ENCODE data around the gene MRFAP1.

MRFAP1 gene

DNA sequence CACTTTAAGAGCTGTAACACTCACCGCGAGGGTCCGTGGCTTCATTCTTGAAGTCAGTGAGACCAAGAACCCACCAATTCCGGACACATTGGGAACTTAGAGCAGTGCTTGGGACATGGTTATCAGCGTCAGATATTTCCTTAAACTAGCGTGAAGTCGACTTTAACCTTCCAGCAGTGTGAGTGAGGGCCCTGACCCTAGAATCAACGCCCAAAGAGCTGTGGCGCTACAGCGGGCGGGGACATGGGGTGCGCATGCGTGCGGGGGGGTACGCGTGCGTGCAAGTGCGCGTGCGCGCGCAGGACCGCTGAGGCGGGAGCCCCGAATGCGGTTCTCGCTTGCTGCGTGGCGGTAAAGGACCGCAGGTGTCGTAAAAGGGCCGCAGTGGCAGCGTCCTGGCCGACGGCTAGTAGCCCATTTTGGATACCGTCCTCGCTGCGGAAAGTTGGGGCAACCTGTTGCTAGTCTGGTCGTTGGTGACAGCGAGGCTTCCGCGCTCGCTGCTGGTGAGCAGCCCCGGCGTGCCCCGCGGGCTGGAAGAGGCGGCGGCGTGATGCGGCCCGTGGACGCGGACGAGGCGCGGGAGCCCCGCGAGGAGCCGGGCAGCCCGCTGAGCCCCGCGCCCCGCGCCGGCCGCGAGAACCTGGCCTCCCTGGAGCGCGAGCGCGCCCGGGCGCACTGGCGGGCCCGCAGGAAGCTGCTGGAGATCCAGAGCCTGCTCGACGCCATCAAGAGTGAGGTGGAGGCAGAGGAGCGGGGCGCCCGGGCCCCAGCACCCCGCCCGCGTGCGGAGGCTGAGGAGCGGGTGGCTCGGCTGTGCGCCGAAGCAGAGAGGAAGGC lies 33.4 kb downstream of the MRFAP1 start:
- peak; percentile 97 for DNase-seq (ENCODE audit: extremely low spot score)
- TF ChIP-seq, protein P1, sequence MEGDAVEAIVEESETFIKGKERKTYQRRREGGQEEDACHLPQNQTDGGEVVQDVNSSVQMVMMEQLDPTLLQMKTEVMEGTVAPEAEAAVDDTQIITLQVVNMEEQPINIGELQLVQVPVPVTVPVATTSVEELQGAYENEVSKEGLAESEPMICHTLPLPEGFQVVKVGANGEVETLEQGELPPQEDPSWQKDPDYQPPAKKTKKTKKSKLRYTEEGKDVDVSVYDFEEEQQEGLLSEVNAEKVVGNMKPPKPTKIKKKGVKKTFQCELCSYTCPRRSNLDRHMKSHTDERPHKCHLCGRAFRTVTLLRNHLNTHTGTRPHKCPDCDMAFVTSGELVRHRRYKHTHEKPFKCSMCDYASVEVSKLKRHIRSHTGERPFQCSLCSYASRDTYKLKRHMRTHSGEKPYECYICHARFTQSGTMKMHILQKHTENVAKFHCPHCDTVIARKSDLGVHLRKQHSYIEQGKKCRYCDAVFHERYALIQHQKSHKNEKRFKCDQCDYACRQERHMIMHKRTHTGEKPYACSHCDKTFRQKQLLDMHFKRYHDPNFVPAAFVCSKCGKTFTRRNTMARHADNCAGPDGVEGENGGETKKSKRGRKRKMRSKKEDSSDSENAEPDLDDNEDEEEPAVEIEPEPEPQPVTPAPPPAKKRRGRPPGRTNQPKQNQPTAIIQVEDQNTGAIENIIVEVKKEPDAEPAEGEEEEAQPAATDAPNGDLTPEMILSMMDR (IDR thresholded peaks at IDR 0.05; ENCODE audit: control extremely low read depth, extremely low read depth, low read depth, missing control alignments), result no peak
- POLR2A ChIA-PET, result interaction anchor here (0.6 to 2.3 kb wide), 8 partner anchors 15 to 36 kb away, joined by 3 to 11 read pairs (median 3); partner anchors contain the start of genes MRFAP1 and MRFAP1L1
- CTCF ChIA-PET, result interaction anchor here (1.0 to 3.5 kb wide), 8 partner anchors 11 to 397 kb away, joined by 3 to 26 read pairs (median 10); partner anchors contain the start of gene TADA2B

DNA sequence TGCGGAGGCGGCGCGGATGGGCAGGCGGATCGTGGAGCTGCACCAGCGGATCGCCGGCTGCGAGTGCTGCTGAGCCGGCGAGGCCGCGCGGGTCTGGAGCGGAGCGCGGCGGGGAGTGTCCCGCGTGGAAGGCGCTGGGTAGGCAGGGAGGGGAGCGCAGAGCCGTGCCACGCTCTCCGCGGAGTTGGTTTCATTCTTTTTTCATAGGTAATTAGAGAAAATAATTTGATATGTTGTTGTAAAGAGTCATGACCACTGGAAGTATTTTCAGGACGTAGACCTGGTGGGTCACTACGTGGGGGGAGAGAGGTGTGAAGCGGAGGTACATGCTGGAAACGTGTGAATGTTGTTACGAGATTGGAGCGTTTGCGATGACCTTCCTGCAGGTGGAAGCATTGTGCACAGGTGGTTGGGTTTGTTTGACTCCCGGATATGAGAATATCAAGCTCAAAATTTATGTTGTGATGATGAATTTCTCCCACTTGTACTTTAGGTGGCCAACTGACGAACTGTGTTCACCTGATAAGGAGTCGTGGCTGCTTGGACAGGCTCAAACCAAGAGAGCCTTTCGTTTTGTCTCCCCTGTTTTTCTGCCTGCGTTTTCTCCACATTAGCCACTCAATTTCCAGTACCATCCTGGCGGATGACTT lies 34.1 kb downstream of the MRFAP1 start:
- CTCF ChIA-PET, result interaction anchor here (0.7 to 3.5 kb wide), 14 partner anchors 11 to 424 kb away, joined by 3 to 26 read pairs (median 4); partner anchors contain the start of genes MRFAP1L1 and TADA2B
- POLR2A ChIA-PET, result interaction anchor here (0.9 to 2.3 kb wide), 5 partner anchors 16 to 35 kb away, joined by 3 to 11 read pairs (median 3); partner anchors contain the start of genes MRFAP1 and MRFAP1L1
- TF ChIP-seq, protein P1 (IDR thresholded peaks at IDR 0.05; ENCODE audit: control extremely low read depth, extremely low read depth, low read depth, missing control alignments), result peak; percentile 47
- peak; percentile 68 for DNase-seq (ENCODE audit: extremely low spot score)

DNA sequence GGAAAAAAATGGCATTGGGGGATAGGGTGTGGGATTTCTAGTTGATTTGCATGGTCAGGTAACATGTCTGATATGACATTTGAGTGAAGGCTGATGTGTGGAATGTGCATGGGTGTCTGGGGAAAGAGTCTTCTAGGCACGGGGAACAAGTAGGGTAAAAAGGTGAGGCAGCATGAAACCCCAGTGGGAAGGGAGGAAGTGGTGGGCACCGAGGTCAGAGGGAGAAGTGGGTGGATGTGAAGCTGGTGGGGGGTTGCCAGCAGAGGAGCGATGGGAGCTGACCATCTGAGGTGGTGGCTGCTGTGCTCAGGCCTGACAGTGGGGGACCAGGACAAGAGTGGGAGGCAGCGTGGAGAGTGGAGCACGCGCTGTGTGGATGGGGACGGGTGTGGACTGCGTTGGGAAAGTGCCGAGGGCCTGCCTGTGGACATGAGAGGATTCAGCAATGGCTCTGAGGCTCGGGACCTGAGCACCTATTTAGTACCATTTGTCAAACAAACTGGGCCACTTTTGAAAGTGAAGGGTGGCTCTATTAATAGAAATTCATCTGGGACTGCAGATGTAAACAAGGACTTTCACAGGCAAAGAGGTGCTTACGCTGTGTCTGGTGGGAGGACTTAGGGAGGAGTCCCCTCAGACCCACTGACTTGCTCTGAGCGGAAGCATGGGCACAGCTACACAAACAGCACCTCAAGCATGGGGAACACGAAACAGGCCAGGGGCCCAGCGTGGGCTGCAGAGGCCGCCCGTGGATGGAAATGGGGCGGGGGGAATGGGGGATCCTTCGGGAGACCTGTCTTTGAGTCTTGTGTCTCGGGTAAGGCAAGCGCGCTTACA lies 36.5 kb downstream of the MRFAP1 start:
- DNase-seq (ENCODE audit: extremely low spot score), result no peak
- TF ChIP-seq, protein P1 (IDR thresholded peaks at IDR 0.05; ENCODE audit: control extremely low read depth, extremely low read depth, low read depth, missing control alignments), result no peak
- ChIA-PET POLR2A (no interaction called here), CTCF (interaction anchor here (1.2 to 3.5 kb wide), 4 partner anchors 12 to 40 kb away, joined by 3 to 14 read pairs (median 8); no protein-coding TSS in a partner anchor)

DNA sequence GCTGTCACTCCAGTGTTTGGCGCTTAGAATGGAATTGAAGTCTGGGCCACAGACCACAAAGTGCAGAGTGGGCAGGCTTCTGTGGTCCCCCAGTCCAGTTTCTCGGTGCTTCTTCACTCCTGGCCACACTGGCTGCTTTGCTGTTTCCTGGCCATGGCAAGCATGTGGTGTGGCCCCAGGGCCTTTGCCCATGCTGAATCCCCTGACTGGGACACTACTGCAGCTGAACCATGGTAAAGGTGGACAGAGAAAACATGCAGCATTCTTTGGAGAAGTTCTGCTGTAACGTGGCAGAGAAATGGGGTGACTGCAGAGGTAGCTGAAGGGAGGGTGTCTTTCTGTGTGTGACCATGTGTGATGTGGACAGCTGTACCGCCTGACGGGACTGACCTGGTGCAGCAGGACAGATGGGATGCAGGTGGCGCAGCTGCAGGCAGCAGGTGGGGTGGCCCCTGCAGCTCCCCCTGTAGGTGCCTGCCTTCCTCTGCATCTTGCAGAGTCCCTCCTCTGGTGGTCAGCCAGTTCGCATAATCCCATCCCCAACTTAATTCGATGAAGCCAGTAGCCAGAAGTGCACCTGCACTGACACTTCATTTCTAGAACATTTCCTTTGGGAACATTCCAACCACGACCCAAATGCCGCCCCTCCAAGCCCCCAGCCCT lies 40.0 kb downstream of the MRFAP1 start:
- ChIA-PET POLR2A (no interaction called here), CTCF (interaction anchor here (1.1 to 1.8 kb wide), 5 partner anchors 11 to 226 kb away, joined by 3 to 4 read pairs (median 3); partner anchors contain the start of gene MRFAP1L1)
- DNase-seq (ENCODE audit: extremely low spot score), result no peak
- TF ChIP-seq, protein P1 (IDR thresholded peaks at IDR 0.05; ENCODE audit: control extremely low read depth, extremely low read depth, low read depth, missing control alignments), result peak; percentile 7

DNA sequence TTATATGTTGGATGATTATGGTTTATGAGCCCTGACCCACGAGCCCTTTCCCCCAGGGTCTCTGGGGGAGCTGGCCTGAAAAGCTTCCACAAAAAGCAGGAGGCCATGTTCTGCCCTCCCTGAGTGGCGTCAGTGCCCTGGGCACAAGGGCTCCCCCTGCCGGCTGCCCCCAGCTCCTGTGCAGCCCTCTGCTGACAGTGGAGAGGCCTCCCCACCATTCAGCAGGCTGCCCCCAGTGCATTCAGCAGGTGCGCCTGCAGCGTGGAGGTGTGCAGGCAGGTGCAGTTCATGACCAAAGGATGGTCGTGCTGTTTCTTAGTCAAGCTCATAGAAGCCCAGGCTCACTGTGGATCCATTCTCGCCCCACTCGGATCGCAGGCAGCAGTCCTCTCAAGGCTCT lies 40.7 kb downstream of the MRFAP1 start:
- CTCF ChIA-PET, result interaction anchor here (1.0 to 1.8 kb wide), 7 partner anchors 11 to 225 kb away, joined by 3 to 4 read pairs (median 3); partner anchors contain the start of gene MRFAP1L1
- POLR2A ChIA-PET, result no interaction called here
- TF ChIP-seq, protein P1 (IDR thresholded peaks at IDR 0.05; ENCODE audit: control extremely low read depth, extremely low read depth, low read depth, missing control alignments), result no peak
- no peak for DNase-seq (ENCODE audit: extremely low spot score)

All from GM10248 (cell line).